OCI-LY3 (cell line): ENCODE measurements around the gene LHFPL2.

ENCODE experiments used
- H2AFZ ChIP-seq: fragments of 200-600, 300-600 bp; shearing (Covaris generic); 2 replicates; pipeline ENCODE4 v1.6.0; 2014; ENCODE audit warnings: antibody characterized with exemption, low read depth, low read length
- H3K27ac ChIP-seq: fragments of 200-600, 300-600 bp; sonication (generic); 2 replicates; pipeline ENCODE4 v1.5.1; 2014; ENCODE audit warnings: mild to moderate bottlenecking, low read length, moderate library complexity, mixed read lengths
- H3K27me3 ChIP-seq: fragments of 200-600, 300-600 bp; sonication (generic); 2 replicates; pipeline ENCODE4 v1.6.1; 2014; ENCODE audit warnings: low read depth, low read length, mixed read lengths
- H3K36me3 ChIP-seq: fragments of 200-600, 300-600 bp; sonication (generic); replicated peaks from 2 replicates; pipeline ENCODE3; 2014; ENCODE audit warnings: low read depth, low read length, mixed read lengths
- H3K4me1 ChIP-seq: fragments of 300-600, 200-600 bp; sonication (generic); 2 replicates; pipeline ENCODE4 v1.6.1; 2014; ENCODE audit warnings: low read length, mixed read lengths
- H3K4me2 ChIP-seq: fragments of 200-600, 300-600 bp; sonication (generic); 2 replicates; pipeline ENCODE4 v1.6.1; 2014; ENCODE audit warnings: low read length, mixed read lengths
- H3K4me3 ChIP-seq: fragments of 300-600, 200-600 bp; sonication (generic); 2 replicates; pipeline ENCODE4 v1.5.1; 2014; ENCODE audit warnings: antibody characterized with exemption, mild to moderate bottlenecking, low read length, moderate library complexity
- H3K79me2 ChIP-seq: fragments of 300-600, 200-600 bp; shearing (Covaris generic); 2 replicates; pipeline ENCODE4 v1.6.1; 2014; ENCODE audit warnings: mild to moderate bottlenecking, low read length, mixed read lengths
- H3K9ac ChIP-seq: fragments of 300-600, 200-600 bp; shearing (Covaris generic); 2 replicates; pipeline ENCODE4 v1.6.0; 2014; ENCODE audit warnings: mild to moderate bottlenecking, low read length, moderate library complexity
- H3K9me3 ChIP-seq: fragments of 200-600, 300-600 bp; shearing (Covaris generic); 2 replicates; pipeline ENCODE4 v1.6.1; 2014; ENCODE audit warnings: low read length, mixed read lengths; ENCODE audit not compliant: insufficient read depth
- H4K20me1 ChIP-seq: fragments of 200-600, 300-600 bp; sonication (generic); 2 replicates; pipeline ENCODE4 v1.6.1; 2016; ENCODE audit warnings: low read length, mixed read lengths; ENCODE audit not compliant: insufficient read depth
- EZH2phosphoT487 ChIP-seq: fragments of 200-600 bp; shearing (Covaris generic); IDR thresholded peaks from 2 replicates; pipeline ENCODE4 v1.6.1; 2018; ENCODE audit warnings: antibody characterized with exemption, mixed run types, low read depth
- TF ChIP-seq, protein P1 (sequence below): fragments of 200-600, 300-600 bp; sonication (generic); IDR thresholded peaks from 2 replicates; pipeline ENCODE4 v1.5.1; 2014; ENCODE audit warnings: antibody characterized with exemption, low read length, low read depth

The LHFPL2 gene

DNA sequence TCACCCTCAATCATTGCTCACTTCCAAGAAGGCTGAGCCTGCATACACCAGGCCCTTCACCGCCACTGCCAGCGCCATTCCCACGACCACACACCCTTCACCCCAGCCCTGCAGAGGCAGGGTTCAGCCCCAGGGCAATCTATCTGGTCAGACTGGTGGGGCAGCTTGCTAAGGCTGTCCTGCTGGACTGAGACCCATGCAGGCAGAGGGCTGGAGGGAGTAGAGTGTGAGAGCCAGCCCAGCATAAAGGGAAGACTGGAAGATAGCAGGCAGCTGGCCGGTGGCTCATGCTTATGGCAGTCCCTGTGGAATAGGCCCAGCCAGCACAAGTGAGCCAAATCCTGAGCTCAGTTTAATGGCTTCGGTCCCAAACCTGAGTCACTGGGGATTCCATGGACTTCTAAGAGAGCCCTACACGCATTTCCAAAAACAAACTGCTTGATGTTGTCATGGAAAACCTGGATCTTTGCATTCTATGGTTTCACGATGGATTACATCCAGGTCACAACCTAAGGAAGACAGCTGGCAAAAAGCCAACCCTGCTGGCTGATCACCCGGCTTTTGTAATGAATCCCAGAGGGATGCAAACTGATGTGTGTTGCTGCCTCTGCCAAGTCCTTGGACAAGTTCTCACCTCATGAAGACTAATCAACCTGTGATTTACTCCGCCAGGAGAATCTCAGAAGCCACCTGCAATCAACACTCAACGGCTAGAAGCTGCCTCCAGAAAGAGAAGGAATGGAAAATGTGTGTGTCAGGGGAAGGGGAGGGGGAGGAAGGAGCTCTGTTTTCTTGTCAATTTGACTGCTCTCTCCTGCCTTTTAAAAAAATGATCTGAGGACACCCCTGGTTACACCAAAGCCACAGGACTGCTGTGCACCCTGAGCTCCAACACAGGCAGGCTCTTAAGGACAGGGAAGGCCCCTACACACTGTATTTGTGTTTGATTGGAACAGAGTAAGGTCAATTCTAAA, 143.6 kb downstream of the LHFPL2 start:
- Histone ChIP-seq H3K4me2 (no peak overlapping the region), H3K79me2 (no peaks in the 10 kb centered on the region), H3K4me1 (0 out of 2 replicates have a peak, but pooled peaks cover 5% of the 10 kb centered on the region), H3K9ac (no peak overlapping the region), H2AFZ (no peak overlapping the region), H3K27ac (no peak overlapping the region), H3K9me3 (no peaks in the 10 kb centered on the region), H4K20me1 (no peaks in the 10 kb centered on the region), H3K36me3 (no peaks in the 10 kb centered on the region), H3K4me3 (no peak overlapping the region), H3K27me3 (peaks cover 15% of the 10 kb centered on the region)
- TF ChIP-seq EZH2phosphoT487, result no peak
- TF ChIP-seq, protein P1, sequence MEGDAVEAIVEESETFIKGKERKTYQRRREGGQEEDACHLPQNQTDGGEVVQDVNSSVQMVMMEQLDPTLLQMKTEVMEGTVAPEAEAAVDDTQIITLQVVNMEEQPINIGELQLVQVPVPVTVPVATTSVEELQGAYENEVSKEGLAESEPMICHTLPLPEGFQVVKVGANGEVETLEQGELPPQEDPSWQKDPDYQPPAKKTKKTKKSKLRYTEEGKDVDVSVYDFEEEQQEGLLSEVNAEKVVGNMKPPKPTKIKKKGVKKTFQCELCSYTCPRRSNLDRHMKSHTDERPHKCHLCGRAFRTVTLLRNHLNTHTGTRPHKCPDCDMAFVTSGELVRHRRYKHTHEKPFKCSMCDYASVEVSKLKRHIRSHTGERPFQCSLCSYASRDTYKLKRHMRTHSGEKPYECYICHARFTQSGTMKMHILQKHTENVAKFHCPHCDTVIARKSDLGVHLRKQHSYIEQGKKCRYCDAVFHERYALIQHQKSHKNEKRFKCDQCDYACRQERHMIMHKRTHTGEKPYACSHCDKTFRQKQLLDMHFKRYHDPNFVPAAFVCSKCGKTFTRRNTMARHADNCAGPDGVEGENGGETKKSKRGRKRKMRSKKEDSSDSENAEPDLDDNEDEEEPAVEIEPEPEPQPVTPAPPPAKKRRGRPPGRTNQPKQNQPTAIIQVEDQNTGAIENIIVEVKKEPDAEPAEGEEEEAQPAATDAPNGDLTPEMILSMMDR, result no peak

DNA sequence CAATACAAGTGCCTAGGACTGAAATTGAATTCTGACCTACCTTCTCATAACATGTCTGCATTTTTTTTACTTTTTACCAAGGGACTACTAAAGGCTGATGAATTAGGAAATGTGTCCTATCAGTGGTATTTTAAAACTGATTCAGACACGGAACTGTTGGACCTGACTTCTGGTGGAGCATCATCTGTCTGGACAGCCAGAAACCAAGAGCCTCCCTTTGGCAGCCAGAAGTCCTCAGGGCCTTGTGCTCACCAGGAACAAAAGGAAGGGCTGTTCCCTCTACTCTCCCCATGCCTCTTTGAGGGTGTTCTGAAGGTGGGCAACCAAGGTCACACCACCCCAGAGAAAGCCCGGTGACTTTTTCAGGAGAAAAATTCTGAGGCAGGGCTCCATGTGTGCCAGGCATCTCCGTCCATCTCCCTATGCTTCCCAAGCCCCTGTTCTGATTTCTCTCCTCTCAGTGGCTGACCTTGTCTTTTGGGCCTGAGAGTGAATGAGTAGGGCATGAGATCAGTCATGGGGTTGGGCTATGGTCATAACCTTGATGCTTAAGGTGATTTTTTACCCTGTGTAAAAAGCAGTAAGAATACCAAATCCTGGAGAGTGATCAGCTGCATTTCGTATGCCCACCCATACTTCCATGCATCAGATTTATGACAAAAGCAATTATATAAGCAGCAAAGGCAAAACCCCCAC, 144.5 kb downstream of the LHFPL2 start:
- Histone ChIP-seq H3K4me3 (no peak overlapping the region), H3K4me2 (no peak overlapping the region), H3K79me2 (no peaks in the 10 kb centered on the region), H3K36me3 (no peaks in the 10 kb centered on the region), H3K9ac (no peak overlapping the region), H4K20me1 (no peaks in the 10 kb centered on the region), H3K27me3 (peaks cover 7% of the 10 kb centered on the region; the same call in 1 of the 2 replicates), H3K27ac (no peak overlapping the region), H3K4me1 (no peaks in the 10 kb centered on the region), H3K9me3 (no peaks in the 10 kb centered on the region), H2AFZ (no peak overlapping the region)
- no peak for TF ChIP-seq EZH2phosphoT487
- TF ChIP-seq, protein P1, result no peak

DNA sequence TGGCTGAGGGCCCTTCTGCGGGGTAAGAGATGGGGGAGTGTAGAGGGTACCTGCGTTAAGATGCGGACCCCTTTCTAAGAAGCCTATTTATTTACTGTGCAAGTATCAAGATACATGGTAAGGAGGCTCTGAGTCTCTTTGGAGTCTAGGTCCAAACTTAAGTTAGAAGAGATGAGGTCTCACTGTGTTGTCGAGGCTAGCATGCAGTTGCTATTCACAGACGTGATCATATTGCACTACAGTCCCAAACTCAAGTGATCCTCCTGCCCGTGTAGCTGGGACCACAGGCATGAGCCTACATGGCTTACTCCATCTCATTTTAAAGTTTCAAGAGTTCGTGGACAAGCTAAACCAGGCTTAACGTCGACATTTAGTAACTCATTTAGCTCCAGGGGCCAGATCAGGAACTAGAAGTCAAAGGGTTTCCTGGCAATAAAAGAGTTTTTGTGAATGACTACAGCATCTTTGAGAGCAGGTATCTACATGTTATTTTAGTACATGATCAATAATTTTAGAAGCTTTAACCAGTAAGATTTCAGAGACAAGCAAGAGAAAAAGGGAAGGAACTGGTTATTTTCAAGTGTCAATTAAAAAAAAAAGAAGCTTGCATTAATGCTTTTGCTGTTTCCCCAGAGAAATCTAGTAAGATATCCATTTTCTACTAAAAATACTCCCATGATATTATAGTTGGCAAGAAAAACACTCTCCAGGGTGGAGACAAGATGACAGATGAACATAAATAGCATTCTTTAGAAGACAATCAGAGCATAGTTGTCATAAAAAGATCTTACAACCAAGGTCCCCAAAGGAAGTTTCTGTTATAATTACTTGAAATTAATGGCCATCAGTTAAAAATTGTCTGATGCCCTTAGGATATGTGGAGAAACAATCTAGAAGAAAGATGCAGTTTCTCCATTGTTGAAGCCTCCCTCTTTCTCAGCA, 146.9 kb downstream of the LHFPL2 start:
- H3K4me1 ChIP-seq, result no peaks in the 10 kb centered on the region
- no peaks in the 10 kb centered on the region for H4K20me1 ChIP-seq
- no peak overlapping the region for H3K4me2 ChIP-seq
- no peak overlapping the region for H3K9ac ChIP-seq
- H3K9me3 ChIP-seq, result no peaks in the 10 kb centered on the region
- no peak for TF ChIP-seq EZH2phosphoT487
- TF ChIP-seq, protein P1, result no peak
- H3K4me3 ChIP-seq, result no peak overlapping the region
- 0 out of 2 replicates have a peak, but pooled peaks cover 4% of the 10 kb centered on the region for H3K27me3 ChIP-seq
- no peaks in the 10 kb centered on the region for H3K36me3 ChIP-seq
- no peak overlapping the region for H2AFZ ChIP-seq
- H3K79me2 ChIP-seq, result no peaks in the 10 kb centered on the region
- no peak overlapping the region for H3K27ac ChIP-seq
